NT2/D1 (cell line): ENCODE results near the gene FRMD3.

Experiments
- SUZ12 ChIP-seq: IDR thresholded peaks from 2 replicates; pipeline ENCODE4 v1.6.1; 2011; ENCODE audit not compliant: insufficient read length, insufficient read depth; ENCODE audit errors: extremely low read depth
- YY1 ChIP-seq: IDR thresholded peaks from 2 replicates; pipeline ENCODE4 v1.6.1; 2011; ENCODE audit not compliant: insufficient read length, insufficient read depth
- ZNF274 ChIP-seq: IDR thresholded peaks from 2 replicates; pipeline ENCODE4 v1.6.1; 2011; ENCODE audit warnings: mild to moderate bottlenecking, low read depth, low read length

- no peak for TF ChIP-seq SUZ12
- TF ChIP-seq ZNF274: no peak
- no peak for TF ChIP-seq YY1
Measured at GRCh38 chr9:83372957-83373356, 165.2 kb downstream of the FRMD3 start.
